Stimulated activated naive CD8-positive, alpha-beta T cell treated with anti-CD3 and anti-CD28 coated beads, Interleukin-15, amount 100 ng/mL, for 72 hours (primary cell): Measurements from ENCODE around the gene CASK.

Experiments
- ATAC-seq: fragments of 150-1000 bp; cut with Tn5 transposase; 2 replicates; pipeline ENCODE4 v1.10.0; 2021; ENCODE audit warnings: mild to moderate bottlenecking, moderate library complexity
- DNase-seq, 2 donors: peaks; one replicate each; pipeline ENCODE4 v3.0.0; 2021 to 2022
- H3K27ac Mint-ChIP-seq, 2 donors: one replicate each; pipeline ENCODE4 v1.8.0; 2022; ENCODE audit warnings: mild to moderate bottlenecking in 2 of 2, mixed read lengths in 2 of 2, moderate library complexity in 2 of 2
- H3K27me3 Mint-ChIP-seq: one replicate; pipeline ENCODE4 v1.8.0; 2022; ENCODE audit warnings: mixed read lengths
- H3K4me1 Mint-ChIP-seq: one replicate; pipeline ENCODE4 v1.8.0; 2022; ENCODE audit warnings: mild to moderate bottlenecking, mixed read lengths
- H3K4me3 Mint-ChIP-seq, 2 donors: one replicate each; pipeline ENCODE4 v1.8.0; 2022; ENCODE audit warnings: mild to moderate bottlenecking in 2 of 2, mixed read lengths in 2 of 2, moderate library complexity in 1 of 2
- H3K9me3 Mint-ChIP-seq, 2 donors: one replicate each; pipeline ENCODE4 v1.8.0; 2022; ENCODE audit warnings: mixed read lengths in 2 of 2

The CASK gene

DNA sequence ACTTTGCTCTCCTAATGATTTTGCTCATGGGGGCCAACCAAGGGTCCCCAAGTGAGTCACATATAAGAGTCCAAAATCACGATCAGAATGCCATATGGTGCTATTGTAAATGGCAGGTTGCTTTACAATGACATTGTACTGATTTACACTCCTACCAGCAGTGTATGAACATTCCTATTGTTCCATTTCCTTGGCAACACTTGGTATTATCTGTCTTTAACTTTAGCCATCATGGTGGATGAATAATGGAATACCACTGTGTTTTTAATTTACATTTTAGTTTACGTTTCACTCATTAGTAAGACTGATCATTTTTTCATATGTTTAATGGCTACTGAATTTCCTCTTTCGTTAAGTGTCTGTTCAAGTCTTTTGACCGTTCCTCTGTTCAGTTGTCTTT, 379.7 kb downstream of the CASK start:
- Mint-ChIP-seq H3K27ac (no peak overlapping the region), H3K4me1 (no peaks in the 10 kb centered on the region), H3K9me3 (no peaks in the 10 kb centered on the region), H3K4me3 (no peak overlapping the region), H3K27me3 (no peaks in the 10 kb centered on the region)
- DNase-seq (no peak), ATAC-seq (no peak)

DNA sequence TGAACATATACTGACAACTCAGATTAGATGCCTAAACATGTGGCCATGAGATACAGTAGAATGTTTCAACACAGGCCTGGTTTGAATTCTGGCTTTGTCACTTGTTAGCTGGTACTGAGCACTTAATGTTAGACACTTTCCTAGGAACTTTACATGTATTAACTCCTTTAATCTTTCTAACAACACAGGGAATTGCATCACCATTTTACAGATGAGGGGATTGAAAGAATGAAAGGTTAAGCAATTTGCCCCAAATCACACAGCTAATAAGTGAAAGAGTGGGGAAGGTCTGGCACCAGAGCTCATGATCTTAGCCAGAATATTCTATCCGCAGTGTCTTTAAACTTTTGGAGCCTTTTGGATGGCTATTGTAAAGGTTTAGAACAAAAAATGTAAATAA, 380.3 kb downstream of the CASK start:
- no peak overlapping the region for H3K27ac Mint-ChIP-seq
- H3K27me3 Mint-ChIP-seq = no peaks in the 10 kb centered on the region
- no peak for ATAC-seq

DNA sequence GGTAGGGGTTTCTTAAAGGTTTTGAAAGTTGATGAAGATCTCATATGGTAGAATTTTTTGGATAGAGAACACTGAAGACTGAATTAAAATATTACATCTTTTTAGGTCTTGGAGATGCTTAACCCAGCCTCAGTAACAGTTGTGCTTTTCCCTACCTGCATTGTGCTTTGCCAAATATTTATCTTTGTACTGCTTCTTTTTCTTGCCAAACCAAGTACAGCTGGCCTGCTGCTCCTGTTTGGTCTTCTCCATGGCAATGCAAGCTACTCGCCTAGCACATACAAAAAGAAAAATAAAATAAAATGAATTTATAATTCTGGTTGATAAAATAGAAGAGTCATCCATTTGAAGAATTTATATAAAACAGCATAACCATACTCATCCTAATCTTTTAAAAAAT, 380.8 kb downstream of the CASK start:
- no peak for DNase-seq
- no peaks in the 10 kb centered on the region for H3K27me3 Mint-ChIP-seq
- H3K9me3 Mint-ChIP-seq = no peaks in the 10 kb centered on the region
- H3K4me3 Mint-ChIP-seq = no peak overlapping the region
- no peak for ATAC-seq
- no peak overlapping the region for H3K27ac Mint-ChIP-seq
- no peaks in the 10 kb centered on the region for H3K4me1 Mint-ChIP-seq

More for the DNA sequence above, 380.3 kb downstream of the CASK start:
- Mint-ChIP-seq H3K4me3 (no peak overlapping the region), H3K4me1 (no peaks in the 10 kb centered on the region), H3K9me3 (no peaks in the 10 kb centered on the region)
- no peak for DNase-seq

DNA sequence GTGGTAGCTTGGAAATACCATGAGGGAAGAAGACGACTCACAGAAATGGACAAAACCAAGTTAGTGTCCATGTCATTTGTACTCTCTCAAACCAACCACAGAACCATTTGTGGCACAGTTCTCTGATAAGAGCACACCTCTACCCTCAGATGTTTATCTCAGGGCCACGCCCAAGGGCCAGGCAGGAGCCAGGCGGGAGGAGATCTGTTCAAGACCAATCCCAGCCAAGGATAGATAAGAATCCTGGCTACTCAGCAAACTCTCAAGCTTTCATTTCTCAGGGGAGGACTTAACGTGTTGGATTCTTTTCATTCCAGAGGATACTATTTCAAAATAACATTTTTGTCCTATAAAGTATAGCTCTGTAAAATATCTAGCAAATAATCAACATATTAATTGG, 381.2 kb downstream of the CASK start:
- H3K9me3 Mint-ChIP-seq = no peaks in the 10 kb centered on the region
- no peak overlapping the region for H3K27ac Mint-ChIP-seq
- H3K4me1 Mint-ChIP-seq = no peaks in the 10 kb centered on the region
- no peaks in the 10 kb centered on the region for H3K27me3 Mint-ChIP-seq
- ATAC-seq (no peak), DNase-seq (no peak)
- H3K4me3 Mint-ChIP-seq = no peak overlapping the region

DNA sequence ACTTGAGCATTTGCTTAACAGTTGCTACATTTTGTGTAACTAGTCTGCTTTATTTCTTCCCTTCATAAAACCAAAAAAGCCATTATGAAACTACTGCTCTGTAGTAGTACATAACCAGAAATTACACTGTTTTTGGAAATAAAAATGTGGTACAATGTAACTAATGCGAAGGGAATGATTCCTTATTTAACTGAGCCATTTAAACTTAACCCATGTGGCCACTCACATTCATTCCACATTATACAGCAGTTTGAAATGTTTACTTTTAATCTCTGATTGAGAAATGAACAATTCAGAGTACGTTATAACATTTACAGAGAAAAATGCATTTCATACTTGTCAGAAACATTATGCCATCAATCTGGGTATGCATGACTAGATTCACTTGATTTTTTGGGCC, 382.0 kb downstream of the CASK start:
- ATAC-seq = no peak
- no peak for DNase-seq

DNA sequence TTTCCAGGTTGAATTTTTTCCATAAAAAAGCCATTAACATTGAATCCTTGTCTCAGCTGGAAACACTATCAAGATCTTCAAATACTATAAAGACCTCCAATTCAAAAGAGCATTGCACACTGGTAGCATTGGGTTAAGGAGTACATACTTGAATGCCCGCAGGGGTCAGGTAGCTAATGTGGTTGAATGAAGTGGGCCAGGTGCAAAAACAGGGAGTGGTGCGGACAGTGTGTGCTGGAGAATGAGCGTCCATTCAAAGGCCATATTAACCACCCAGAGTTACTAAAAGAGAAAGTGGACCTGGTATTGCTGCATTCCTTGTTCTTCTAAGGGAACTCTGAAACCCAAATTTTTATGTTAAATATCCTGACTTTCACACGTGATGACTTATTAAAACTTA, 384.6 kb downstream of the CASK start:
- Mint-ChIP-seq H3K27ac (no peak overlapping the region), H3K27me3 (no peaks in the 10 kb centered on the region), H3K9me3 (no peaks in the 10 kb centered on the region), H3K4me1 (no peaks in the 10 kb centered on the region), H3K4me3 (no peak overlapping the region)
- DNase-seq = no peak
- no peak for ATAC-seq

More for the DNA sequence above, 382.0 kb downstream of the CASK start:
- H3K9me3 Mint-ChIP-seq = no peaks in the 10 kb centered on the region
- no peaks in the 10 kb centered on the region for H3K4me1 Mint-ChIP-seq
- no peaks in the 10 kb centered on the region for H3K27me3 Mint-ChIP-seq
- no peak overlapping the region for H3K27ac Mint-ChIP-seq
- no peak overlapping the region for H3K4me3 Mint-ChIP-seq

DNA sequence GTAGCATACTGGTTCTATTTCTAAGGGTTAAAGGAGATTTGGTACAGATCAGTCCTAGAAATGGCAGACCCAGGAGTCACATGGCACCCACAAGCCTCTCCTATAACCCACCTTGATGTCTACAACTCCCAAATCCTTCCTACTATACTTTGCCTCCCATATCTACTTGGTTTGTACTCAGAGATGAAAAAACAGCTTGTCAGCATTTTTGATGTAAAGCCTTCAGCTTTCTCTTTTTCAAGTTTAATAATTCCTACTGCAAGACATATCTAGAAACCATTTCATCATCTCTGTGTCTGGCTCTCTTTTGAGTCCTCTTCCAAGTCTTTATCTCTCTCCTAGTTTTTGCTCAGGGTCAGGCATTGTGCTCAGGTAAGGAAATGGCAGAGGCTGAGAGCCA, 393.3 kb downstream of the CASK start:
- Mint-ChIP-seq H3K27me3 (no peaks in the 10 kb centered on the region), H3K9me3 (no peaks in the 10 kb centered on the region), H3K27ac (peak overlapping the region in 1 of 2 donors; percentile 54), H3K4me3 (no peak overlapping the region), H3K4me1 (peaks cover 17% of the 10 kb centered on the region)
- no peak for DNase-seq
- no peak for ATAC-seq

DNA sequence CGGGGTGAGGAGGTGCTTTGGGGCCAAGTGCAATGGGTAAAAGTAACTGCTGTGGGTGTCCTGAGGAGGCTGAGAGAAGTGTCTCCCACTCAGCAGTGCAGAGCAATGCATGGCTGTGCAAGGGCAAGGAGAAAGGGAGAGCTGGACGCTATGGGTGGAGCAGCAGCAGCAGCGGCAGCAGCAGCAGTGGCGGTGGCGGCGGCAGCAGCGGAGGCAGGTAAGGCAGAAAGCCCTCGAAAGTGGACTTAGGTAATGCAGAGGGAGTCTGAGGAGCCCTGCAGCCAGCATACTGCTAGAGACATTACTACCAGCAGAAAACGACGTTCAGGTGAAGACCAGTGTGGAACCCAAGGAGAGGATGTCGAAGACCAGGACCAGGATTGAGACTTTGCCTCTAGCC, 394.1 kb downstream of the CASK start:
- DNase-seq (no peak), ATAC-seq (no peak)
- Mint-ChIP-seq H3K9me3 (no peaks in the 10 kb centered on the region), H3K4me1 (peaks cover 17% of the 10 kb centered on the region), H3K4me3 (no peak overlapping the region), H3K27ac (no peak overlapping the region), H3K27me3 (no peaks in the 10 kb centered on the region)

DNA sequence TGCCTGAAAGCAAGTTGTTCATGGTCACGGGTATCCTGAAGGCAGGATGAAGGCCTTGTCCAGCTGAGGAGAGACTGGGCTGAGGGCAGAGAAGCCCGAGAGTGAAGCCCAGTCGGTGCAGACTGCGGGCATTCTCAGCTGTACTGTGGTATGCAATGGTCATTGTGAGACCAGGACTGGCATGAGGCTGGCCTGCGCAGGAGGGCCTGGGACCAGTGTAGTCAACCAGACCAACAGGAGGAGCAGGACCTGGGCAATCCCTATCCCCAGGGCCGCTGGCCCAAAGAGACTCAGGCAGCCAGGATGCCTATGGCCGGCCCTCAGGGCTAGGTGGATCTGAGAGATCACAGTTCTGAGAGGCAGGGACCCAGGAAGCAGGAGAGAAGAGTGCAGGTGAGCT, 394.6 kb downstream of the CASK start:
- Mint-ChIP-seq H3K27me3 (no peaks in the 10 kb centered on the region), H3K27ac (no peak overlapping the region), H3K9me3 (no peaks in the 10 kb centered on the region), H3K4me3 (no peak overlapping the region), H3K4me1 (peaks cover 17% of the 10 kb centered on the region)
- ATAC-seq = no peak
- no peak for DNase-seq

DNA sequence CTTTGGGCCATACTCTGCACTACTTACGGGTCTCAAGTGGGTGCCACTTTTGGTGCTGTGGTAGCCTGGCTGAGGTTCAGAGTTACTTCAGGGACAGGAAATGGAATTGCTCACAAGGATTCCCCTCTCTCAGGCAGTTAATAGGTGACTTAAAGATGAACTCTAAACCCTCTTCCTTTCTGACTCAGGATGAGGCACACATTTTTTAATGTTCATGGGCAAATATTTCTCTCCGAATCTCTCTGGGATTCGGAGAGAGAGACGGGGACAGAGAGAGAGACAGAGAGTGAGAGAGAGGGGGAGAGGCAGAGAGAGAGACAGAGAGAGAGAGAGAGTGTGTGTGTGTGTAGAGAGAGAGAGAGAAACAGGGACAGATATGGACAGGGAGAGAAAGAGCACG, 396.4 kb downstream of the CASK start:
- Mint-ChIP-seq H3K27ac (peak overlapping the region in 1 of 2 donors; percentile 35), H3K9me3 (no peaks in the 10 kb centered on the region), H3K4me3 (peak overlapping the region; percentile 30 to 50), H3K4me1 (peaks cover 17% of the 10 kb centered on the region), H3K27me3 (no peaks in the 10 kb centered on the region)
- ATAC-seq = peak; percentile 87
- no peak for DNase-seq

DNA sequence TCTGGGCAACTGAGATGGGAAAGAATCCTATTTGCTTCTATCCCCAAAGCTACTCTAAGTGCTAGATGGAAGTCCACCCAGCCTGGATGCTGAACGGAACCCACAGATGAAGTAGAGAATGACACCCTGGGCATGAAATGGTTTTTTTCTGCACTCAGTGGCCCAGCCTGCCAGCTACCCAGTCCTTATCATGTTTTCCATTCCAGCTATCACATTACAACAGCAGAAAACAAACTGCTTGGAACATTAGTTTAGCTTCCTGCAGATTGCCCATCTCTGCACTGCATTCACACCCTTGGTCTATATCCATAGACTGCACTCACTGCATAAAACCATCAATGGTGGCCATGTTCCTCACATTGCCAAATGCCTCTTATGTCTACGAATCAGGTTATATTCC, 397.1 kb downstream of the CASK start:
- Mint-ChIP-seq H3K27ac (no peak overlapping the region), H3K27me3 (no peaks in the 10 kb centered on the region), H3K9me3 (no peaks in the 10 kb centered on the region), H3K4me3 (no peak overlapping the region), H3K4me1 (peaks cover 17% of the 10 kb centered on the region)
- ATAC-seq = no peak
- no peak for DNase-seq

DNA sequence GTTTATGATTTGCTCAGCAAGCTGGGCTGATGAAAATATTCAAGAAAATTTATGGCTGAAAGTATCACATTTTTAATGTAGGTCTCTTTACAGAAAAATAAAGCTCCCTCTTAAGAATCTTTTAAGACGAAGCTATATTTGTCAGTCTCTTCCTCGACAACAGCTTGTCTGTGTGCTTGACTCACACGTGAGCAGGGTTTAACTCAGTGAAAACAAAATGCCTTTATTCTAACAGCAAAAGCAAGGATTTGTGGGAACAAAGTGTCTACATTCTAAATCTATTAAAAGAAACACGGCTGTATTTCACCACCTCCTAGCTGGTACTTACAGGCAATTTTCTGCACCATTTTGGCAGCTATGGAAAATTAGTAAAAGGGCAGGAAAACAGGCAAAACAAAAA, 400.7 kb downstream of the CASK start:
- ATAC-seq (no peak), DNase-seq (no peak)
- Mint-ChIP-seq H3K9me3 (no peaks in the 10 kb centered on the region), H3K27me3 (no peaks in the 10 kb centered on the region), H3K4me1 (peaks cover 25% of the 10 kb centered on the region), H3K4me3 (no peak overlapping the region), H3K27ac (no peak overlapping the region)

DNA sequence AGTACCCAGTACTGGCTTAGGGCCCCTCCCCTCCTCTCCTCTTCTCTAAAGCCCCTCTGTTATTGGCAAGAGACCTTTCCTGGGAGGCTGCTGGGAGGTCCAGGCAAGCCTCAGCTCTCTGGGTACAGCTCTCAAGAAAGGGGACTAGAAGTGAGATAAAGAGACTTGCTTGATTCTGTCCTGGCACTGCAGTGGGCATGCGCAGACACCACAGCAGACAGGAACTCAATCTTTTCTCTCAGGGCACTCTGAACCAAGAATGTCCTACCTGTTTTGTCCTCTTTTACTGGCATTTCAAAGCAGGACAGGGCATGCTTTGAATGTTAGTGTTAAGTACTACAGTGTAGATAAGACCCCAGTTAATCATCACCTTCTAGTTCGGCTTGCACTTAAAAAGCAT, 401.3 kb downstream of the CASK start:
- ATAC-seq = no peak

DNA sequence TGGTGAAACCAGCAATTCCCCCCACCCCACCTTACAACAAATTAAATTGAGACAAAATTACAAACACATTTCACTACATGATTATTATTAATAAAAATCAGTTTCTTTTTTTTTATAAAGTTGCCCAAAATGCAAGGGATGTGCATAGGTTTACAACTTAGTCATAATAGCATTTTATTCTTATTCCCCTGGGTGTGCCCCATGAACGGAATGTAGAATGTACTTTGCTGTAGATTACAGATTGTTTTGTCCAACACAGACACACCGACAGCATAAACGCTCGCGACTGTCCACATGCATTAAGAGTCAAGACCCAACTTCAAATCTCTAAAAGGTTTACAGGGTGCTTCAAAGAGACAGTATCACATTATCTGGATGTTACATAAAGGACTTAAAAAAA, 403.9 kb downstream of the CASK start:
- Mint-ChIP-seq H3K27ac (peak overlapping the region in 1 of 2 donors; percentile 52), H3K9me3 (no peaks in the 10 kb centered on the region), H3K4me3 (no peak overlapping the region), H3K4me1 (peaks cover 44% of the 10 kb centered on the region), H3K27me3 (no peaks in the 10 kb centered on the region)
- no peak for DNase-seq
- ATAC-seq = no peak

More for the DNA sequence above, 401.3 kb downstream of the CASK start:
- Mint-ChIP-seq H3K4me1 (peaks cover 24% of the 10 kb centered on the region), H3K4me3 (no peak overlapping the region), H3K9me3 (no peaks in the 10 kb centered on the region), H3K27ac (no peak overlapping the region), H3K27me3 (no peaks in the 10 kb centered on the region)
- DNase-seq = no peak

DNA sequence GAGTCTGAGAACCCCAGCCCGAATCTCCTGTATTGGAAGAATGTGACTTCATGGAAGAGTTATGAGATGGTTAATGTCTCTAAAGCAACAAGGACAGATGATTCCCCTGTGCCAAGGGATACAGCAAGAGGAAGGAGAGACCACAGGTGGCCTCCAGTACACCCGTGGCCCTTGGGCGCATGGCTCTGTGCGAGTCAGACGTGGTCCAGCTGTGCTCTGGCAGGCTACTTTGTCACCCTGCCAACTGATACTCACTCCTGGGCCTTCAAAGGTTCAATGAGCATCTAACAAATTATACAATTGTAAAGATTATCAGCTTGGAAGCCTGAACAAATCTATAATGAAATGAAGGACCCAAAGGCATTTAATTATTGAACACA, 404.5 kb downstream of the CASK start:
- Mint-ChIP-seq H3K27me3 (no peaks in the 10 kb centered on the region), H3K4me3 (peak overlapping the region; percentile 24 to 53), H3K9me3 (no peaks in the 10 kb centered on the region), H3K27ac (peak overlapping the region in 1 of 2 donors; percentile 81), H3K4me1 (peaks cover 50% of the 10 kb centered on the region)
- no peak for DNase-seq
- no peak for ATAC-seq

DNA sequence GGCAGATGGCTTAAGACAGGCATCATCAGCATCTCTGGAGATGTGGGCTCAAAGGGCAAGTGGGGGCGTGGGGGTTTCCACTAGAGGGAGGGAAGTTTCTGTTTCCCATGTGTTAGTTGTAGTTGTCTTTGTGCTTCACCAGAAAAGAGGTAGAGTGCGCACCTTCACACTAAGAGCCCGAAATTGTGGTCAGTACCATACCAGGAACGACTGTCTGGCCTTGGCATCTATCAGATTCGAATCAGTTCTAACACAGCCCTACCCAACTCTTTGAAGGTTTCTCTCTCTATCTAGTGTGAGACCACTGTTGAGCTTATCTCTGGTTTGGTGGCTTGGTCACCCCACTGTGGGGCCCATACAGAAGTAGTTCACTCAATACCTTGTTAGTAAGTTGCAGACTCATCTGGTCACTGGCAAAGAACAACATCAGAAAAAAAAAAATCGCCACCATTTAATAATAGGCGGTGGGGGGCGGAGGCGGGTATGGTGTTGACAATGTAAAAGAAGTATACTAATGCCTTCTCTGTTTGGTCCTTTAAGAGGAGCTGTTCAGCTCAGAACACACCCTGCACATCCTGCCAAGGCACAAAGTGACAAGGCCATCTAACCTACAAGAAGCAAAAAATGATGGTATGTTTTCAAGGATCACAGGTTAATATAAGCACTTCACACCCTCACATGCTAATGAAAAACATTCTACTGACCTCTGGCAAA, 405.1 kb downstream of the CASK start:
- Mint-ChIP-seq H3K27ac (peak overlapping the region; percentile 6 to 81), H3K4me3 (peak overlapping the region; percentile 24 to 53), H3K4me1 (peaks cover 56% of the 10 kb centered on the region), H3K27me3 (no peaks in the 10 kb centered on the region), H3K9me3 (no peaks in the 10 kb centered on the region)
- peak; percentile 36 to 69 for DNase-seq
- peak; percentile 94 for ATAC-seq
